Measurements from ENCODE around the gene EQTN. TPM values are rescaled to one million over a fixed set of nuclear protein-coding genes. Genes with fewer than 3 reads are reported as not detected.

The EQTN gene
- total RNA-seq (2014; rRNA removed; shearing (Covaris generic)): not detected in 2 replicates

DNA sequence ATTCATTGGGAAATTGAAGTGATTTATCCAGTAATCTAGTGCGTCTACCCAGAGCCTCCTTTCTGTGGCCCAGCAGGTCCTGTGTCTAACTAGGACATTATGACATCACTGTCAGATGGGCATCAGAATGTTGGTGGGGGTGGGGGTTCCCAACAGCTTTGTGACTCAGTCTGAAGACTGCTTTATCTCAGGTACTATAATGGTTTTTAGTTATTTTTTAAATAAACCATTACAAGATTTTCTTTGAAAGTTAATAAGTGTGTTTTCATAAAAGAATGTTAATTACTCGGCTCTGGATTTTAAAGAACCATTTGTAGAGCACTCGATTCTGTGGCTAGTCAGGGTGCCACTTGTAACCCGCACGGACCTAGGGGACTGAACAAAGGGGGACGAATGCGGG is at the start of gene EQTN:
Gene EQTN (minus strand): TSS at position 101 of the 400 bp plus-strand sequence. CDS start 95 bp downstream, at position 6.
- Histone ChIP-seq H3K9me3 (replicated peaks) (no peaks in the 10 kb centered on the region), H3K36me3 (no peaks in the 10 kb centered on the region), H3K4me3 (no peak within 1 kb of the TSS), H3K27me3 (no peaks in the 10 kb centered on the region), H3K4me1 (no peaks in the 10 kb centered on the region), H3K27ac (no peak within 1 kb of the TSS)
- DNase-seq: no peak

DNA sequence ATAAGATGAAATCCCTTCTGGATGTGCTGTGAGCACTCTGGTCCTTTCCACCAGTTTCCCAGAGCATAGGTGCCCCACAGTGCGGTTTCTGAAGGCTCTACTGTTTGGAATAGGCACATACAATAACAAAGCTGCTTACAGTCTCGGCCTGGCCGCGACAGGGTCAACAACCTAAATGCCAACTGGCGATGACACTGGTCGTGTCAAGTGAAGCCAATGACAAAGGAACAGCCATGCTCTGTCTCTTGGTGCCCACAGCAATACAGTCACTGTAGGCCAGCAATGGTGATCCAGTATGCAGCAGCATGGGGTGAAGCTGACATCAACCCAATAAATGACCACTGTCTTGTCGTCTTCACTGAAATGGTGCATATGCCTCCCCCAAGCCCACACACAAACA is 47.8 kb upstream of the EQTN start:
- DNase-seq: no peak
- no peaks in the 10 kb centered on the region for H3K4me1 ChIP-seq
- no peaks in the 10 kb centered on the region for H3K36me3 ChIP-seq
- no peaks in the 10 kb centered on the region for H3K27me3 ChIP-seq
- no peak overlapping the region for H3K27ac ChIP-seq
- no peak overlapping the region for H3K4me3 ChIP-seq
- H3K9me3 ChIP-seq (replicated peaks): no peaks in the 10 kb centered on the region

DNA sequence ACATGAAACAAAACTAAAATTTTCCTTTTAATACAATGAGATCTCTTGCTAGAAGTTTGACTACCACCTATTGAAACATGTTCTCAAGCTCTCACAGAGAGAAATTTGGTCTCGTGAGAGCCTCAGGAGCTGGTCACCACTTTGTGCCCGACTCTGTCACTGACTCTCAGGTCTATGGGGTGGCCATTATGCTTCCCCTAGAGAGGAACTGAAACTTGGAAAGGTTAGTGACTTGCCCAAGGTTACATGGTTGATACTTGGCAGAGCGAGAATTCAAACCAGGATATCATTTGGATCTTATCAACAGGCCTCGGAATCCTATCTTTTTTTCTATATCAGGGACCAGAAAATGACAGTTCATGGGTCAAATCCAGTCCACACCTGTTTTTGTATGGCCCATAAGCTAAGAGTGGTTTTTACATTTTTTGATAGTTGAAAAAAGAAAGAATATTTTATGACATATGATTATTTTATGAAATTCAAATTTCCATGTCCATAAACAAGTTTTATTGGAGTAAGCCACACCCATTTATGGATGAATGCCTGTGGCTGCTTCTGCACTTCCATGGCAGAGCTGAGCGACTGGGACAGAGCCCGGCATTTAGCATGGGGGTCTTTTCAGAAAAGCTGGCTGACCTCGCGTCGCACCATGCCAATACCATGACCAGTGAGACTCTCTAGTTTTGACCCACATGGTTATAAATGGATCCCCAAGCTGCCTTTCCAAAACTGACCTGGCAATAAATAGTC is 44.8 kb upstream of the EQTN start:
- no peaks in the 10 kb centered on the region for H3K36me3 ChIP-seq
- H3K4me3 ChIP-seq: no peak overlapping the region
- H3K4me1 ChIP-seq: no peaks in the 10 kb centered on the region
- H3K27ac ChIP-seq: no peak overlapping the region
- no peaks in the 10 kb centered on the region for H3K27me3 ChIP-seq
- no peak for DNase-seq
- no peaks in the 10 kb centered on the region for H3K9me3 ChIP-seq (replicated peaks)

DNA sequence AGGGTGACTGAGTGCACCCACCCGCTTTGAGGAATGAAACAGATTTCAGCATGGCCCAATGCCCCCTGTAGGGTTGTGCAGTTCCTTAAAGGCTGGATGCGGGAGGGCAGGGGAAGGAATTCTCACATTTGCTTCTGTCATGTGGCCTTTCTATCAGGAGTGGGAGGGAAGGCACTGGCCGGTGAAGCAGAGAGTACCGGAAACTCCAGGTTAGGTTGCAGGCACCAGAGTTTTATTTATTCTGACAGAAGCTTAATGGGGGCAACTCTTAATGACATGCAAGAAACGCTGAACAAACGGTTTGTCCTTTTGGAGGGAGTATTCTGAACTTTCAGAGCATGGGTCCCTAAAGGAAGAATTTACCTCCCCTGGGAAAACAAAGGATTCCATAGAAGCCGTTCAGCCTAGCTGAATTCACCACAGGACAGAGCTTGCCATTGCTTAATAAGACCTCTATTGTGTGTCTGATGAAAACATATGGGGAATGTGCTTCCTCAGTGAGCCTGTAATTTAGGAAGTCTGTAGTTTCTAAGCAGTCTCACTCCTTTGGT is 44.1 kb upstream of the EQTN start:
- no peaks in the 10 kb centered on the region for H3K4me1 ChIP-seq
- DNase-seq: no peak

DNA sequence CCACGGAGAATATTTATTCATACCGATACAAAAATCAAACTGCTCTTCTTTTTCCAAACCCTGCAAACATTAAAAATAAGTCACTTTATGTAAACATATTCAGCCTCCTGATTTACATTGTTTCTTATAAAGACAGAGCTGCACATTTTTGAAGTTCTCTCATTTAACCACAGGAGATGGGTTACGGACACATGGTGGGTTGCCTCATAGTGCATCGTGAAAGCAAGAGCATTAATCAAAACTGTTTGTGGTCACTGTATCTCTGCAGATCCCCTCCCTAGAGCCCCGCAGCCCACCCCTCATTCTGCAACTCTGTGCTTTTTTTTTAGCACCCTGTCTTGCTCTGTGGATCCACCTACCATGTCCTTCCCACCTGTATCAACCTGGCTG is 43.3 kb upstream of the EQTN start:
- DNase-seq: no peak
- no peak overlapping the region for H3K4me3 ChIP-seq
- H3K4me1 ChIP-seq: no peaks in the 10 kb centered on the region
- no peaks in the 10 kb centered on the region for H3K27me3 ChIP-seq
- H3K9me3 ChIP-seq (replicated peaks): no peaks in the 10 kb centered on the region
- no peaks in the 10 kb centered on the region for H3K36me3 ChIP-seq
- no peak overlapping the region for H3K27ac ChIP-seq

More for the DNA sequence above, 44.1 kb upstream of the EQTN start:
- Histone ChIP-seq H3K27ac (no peak overlapping the region), H3K4me3 (no peak overlapping the region), H3K9me3 (replicated peaks) (no peaks in the 10 kb centered on the region), H3K27me3 (no peaks in the 10 kb centered on the region), H3K36me3 (no peaks in the 10 kb centered on the region)

DNA sequence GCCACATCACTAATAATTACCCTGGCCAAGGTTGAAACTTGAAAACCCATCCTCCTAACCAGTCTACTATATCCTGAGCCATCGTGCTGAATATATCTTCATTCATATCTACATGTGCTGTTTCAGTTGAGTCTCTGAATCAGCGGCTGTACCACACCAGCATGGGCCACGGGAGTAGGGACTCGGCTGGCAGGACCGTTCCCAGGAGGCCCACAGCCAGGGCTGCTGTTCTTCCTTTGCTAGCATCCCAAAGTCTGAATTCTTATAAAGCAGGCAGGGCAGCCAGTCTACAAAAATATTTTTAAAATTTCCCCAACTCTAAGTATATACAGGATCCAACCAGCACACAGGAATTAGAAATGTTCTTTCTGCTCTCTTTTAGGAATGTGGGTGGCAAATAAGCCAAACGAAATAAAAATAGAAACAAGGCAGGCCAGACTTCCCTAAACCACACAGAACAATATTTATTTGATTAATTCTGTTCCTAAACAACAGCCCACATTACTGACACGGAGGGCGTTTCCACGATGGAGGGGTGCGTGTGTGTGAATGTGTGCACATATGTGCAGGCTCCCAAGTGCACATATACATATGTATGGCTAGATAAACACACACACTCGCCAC is 42.8 kb upstream of the EQTN start:
- Histone ChIP-seq H3K4me1 (no peaks in the 10 kb centered on the region), H3K9me3 (replicated peaks) (no peaks in the 10 kb centered on the region), H3K4me3 (no peak overlapping the region), H3K36me3 (no peaks in the 10 kb centered on the region), H3K27me3 (no peaks in the 10 kb centered on the region), H3K27ac (no peak overlapping the region)
- no peak for DNase-seq

DNA sequence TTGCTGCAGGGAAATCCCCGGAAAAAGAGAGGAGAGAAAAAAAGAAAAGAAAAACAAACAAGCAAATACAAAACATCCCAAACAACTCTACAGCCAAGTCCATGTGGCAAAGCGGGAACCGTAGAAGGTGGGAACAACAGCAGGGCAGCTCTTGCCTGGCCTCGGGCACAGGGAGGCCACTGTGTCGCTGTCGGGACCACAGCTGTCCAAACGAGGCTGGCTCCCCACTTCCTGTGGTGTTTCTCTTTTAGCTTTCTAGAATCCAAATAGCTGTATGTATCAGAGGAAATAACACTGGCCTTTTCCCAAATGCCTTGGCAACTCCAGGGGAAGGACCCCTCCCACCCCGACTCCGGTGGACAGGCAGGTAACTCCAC is 41.6 kb upstream of the EQTN start:
- no peaks in the 10 kb centered on the region for H3K27me3 ChIP-seq
- H3K4me1 ChIP-seq: no peaks in the 10 kb centered on the region
- H3K36me3 ChIP-seq: no peaks in the 10 kb centered on the region
- no peak overlapping the region for H3K27ac ChIP-seq
- H3K9me3 ChIP-seq (replicated peaks): no peaks in the 10 kb centered on the region
- peak; percentile 12 to 35 for DNase-seq
- no peak overlapping the region for H3K4me3 ChIP-seq

DNA sequence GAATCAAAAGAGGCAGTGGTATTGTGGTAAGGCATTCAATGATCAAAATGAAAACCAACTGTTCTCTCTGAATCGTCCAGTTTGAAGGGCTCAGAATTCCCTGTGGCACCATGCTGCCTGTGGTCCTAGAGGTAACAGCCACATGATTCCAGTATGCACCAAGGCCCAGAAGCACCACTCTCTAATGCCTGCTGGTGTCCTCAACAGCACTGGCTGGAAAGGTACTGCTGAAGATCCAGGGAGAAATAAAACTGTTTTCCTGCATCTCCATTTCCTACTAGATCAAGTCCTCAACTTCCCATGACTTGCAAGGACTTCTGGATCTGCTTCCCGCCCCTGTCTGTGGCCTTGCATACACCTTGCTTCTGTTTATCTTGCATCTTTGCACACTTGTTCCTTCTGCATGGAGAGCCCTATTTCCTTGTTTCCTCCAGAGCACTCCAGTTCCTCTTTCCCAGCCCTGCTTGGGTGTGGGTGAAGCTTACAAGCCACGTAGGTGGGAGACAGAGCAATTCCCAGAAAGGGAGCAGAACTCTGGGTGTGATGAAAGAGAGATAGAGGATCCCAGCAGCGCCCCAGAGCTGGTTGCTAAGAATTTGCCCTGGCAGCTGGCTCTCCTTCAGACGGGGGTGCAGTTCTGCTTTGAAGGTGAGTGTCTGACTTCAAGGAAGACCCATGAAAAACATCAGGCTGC is 41.0 kb upstream of the EQTN start:
- H3K4me1 ChIP-seq: no peaks in the 10 kb centered on the region
- DNase-seq: no peak

DNA sequence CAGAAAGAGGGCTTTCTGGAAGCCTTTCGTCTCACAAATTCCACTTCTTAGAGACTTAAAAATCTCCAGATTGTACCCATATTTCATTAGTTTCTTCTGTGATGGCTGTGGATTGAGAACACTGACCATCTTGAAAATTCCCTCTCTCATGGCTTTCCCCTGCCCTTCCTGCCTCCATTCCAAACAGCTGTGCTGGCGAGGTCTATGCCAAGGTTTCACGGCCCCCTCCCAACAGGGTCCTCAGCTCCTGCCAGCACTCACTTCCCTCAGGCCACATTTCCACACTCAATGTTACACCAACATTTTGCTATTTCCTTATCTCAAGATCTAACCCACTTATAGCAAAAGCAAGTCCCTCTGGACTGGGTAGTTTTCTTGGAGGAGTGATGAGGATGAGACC is 40.3 kb upstream of the EQTN start:
- H3K4me1 ChIP-seq: no peaks in the 10 kb centered on the region
- no peak overlapping the region for H3K27ac ChIP-seq
- no peak overlapping the region for H3K4me3 ChIP-seq
- H3K27me3 ChIP-seq: no peaks in the 10 kb centered on the region
- H3K36me3 ChIP-seq: no peaks in the 10 kb centered on the region
- no peaks in the 10 kb centered on the region for H3K9me3 ChIP-seq (replicated peaks)
- DNase-seq: no peak

More for the DNA sequence above, 41.0 kb upstream of the EQTN start:
- no peak overlapping the region for H3K4me3 ChIP-seq
- H3K9me3 ChIP-seq (replicated peaks): no peaks in the 10 kb centered on the region
- no peaks in the 10 kb centered on the region for H3K36me3 ChIP-seq
- no peaks in the 10 kb centered on the region for H3K27me3 ChIP-seq
- no peak overlapping the region for H3K27ac ChIP-seq

DNA sequence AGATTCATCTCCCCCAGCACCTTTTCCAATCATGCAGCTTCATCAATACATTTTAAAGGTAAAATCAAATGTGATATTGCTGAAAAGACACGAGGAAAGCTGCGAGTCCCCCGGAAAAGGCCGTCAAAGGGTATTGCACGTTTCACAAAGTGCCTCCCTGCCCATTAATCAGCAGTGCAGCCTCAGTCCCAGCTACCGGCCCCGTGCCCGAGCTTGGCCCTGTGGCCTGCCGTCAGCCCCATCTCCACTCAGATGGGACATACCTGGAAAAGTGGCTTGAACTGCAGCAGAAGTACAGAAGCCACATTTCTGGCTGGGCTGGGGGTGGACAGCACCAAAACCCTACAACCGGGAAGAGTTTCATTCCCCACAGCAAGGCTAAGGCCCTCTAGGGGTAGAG is 39.9 kb upstream of the EQTN start:
- no peaks in the 10 kb centered on the region for H3K27me3 ChIP-seq
- H3K4me3 ChIP-seq: no peak overlapping the region
- H3K9me3 ChIP-seq (replicated peaks): no peaks in the 10 kb centered on the region
- no peaks in the 10 kb centered on the region for H3K4me1 ChIP-seq
- DNase-seq: no peak
- no peaks in the 10 kb centered on the region for H3K36me3 ChIP-seq
- H3K27ac ChIP-seq: no peak overlapping the region

DNA sequence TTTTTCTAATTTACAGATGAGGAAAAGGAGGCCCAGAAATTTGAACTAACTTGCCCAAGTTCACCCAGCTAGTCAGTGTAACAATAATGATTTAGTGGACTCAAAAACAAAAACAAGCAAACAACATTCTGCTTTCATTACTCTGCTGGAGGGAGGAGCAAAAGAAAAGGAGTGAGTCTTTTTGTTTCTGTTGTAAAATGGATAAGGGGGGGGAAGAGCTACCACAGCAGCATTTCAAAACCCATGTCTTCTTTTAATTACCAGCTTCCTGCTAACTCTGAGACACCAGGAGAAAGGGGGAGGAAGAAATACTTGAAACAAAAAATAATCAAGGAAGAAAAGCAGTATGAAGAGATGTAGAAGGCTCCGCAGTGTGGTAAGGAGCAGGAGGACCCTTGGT is 39.2 kb upstream of the EQTN start:
- H3K36me3 ChIP-seq: no peaks in the 10 kb centered on the region
- H3K4me1 ChIP-seq: no peaks in the 10 kb centered on the region
- no peak overlapping the region for H3K4me3 ChIP-seq
- no peaks in the 10 kb centered on the region for H3K9me3 ChIP-seq (replicated peaks)
- no peak overlapping the region for H3K27ac ChIP-seq
- H3K27me3 ChIP-seq: no peaks in the 10 kb centered on the region
- DNase-seq: no peak

DNA sequence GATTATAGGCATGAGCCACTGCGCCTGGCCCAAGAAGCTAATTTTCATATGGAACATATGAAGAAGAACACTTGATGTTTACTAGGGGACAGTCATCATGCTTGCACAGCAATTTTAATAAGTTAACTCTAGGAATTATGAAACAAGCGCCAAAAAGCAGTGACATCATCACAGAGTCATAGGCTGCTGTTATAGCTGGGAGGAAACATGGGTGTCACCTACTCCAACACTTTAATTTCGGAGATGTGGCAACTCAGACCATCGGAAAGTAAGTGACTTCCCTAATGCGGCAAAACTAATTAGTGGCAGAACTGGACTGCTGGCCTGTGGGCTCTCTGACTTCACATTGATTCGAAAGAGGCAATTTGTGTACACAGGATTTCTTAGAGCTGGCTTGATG is 38.1 kb upstream of the EQTN start:
- DNase-seq: no peak
- Histone ChIP-seq H3K4me1 (no peaks in the 10 kb centered on the region), H3K27me3 (no peaks in the 10 kb centered on the region), H3K27ac (no peak overlapping the region), H3K36me3 (no peaks in the 10 kb centered on the region), H3K4me3 (no peak overlapping the region), H3K9me3 (replicated peaks) (no peaks in the 10 kb centered on the region)

DNA sequence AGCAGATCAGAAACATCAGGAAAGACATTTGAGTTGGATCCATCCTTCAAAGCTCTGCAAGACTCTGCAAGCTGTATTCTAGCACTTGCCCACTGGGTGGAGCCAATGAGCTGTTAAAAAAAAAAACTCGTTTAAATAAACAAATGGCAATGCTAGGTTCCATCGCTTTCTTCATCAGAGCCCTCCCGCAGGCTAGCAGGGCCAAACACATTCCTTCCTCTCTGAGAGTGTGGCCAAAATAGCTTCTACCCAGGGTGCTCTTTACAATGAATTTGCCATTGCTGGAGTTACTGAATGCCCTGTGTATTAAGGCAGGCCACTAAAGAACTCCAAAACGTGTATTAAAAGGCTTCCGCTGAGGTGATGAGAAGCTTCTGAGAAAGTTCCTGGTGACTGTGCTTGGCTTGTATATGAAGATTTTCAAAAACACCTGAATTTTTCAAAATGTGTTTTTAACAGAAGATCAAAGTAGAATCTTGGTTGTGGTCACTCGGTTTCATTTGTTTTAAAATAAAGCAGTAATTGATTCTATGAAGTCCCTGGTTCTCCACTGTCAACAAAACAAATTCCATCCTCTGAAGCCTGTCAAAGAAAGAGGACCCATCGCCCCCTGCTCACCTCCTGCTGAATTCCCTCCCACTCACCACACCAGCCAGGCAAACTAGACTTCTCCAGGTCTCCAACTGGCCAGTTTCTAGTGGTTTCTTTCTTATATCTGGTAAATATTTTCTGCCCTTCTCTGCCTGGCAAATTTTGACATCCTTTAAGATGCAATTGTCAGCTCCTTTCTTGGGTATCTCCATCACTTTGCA is 36.5 kb upstream of the EQTN start:
- Histone ChIP-seq H3K27ac (no peak overlapping the region), H3K4me3 (no peak overlapping the region), H3K4me1 (no peaks in the 10 kb centered on the region), H3K36me3 (no peaks in the 10 kb centered on the region), H3K9me3 (replicated peaks) (no peaks in the 10 kb centered on the region), H3K27me3 (no peaks in the 10 kb centered on the region)
- DNase-seq: peak; percentile 28 to 76

DNA sequence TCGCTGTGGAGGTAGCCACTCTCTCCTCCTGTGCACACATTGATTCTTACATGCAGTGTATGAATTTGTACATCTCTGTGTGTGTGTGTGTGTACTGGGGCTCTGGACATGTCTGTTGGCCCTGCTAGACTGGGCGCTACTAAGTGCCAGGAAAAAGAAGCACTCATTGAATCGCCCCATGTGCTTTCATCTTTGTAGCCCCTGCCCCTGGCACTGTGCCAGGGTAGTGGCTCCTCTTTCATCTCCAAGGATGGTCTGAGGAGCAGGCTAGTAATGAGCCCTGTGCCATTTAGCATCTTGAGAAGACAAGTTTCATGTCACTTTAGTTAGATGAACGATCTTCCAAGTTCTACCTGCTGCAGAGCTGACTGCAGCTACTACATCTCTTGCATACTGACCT is 34.4 kb upstream of the EQTN start:
- Histone ChIP-seq H3K9me3 (replicated peaks) (no peaks in the 10 kb centered on the region), H3K4me1 (no peaks in the 10 kb centered on the region), H3K27ac (no peak overlapping the region), H3K4me3 (no peak overlapping the region), H3K27me3 (no peaks in the 10 kb centered on the region), H3K36me3 (no peaks in the 10 kb centered on the region)
- no peak for DNase-seq
